ENCODE data around the gene ADGRB2.

The ADGRB2 gene

GRCh38 chr1:31765041-31765467 is 914 bp upstream of the ADGRB2 start:
- Mint-ChIP-seq H3K27ac (no peak overlapping the region), H3K36me3 (no peaks in the 10 kb centered on the region), H3K4me3 (no peak overlapping the region), H3K27me3 (peaks cover 16% of the 10 kb centered on the region), H3K4me1 (peaks cover 47% of the 10 kb centered on the region), H3K9me3 (no peaks in the 10 kb centered on the region)
- ATAC-seq = no peak

- Mint-ChIP-seq H3K4me1 (peaks cover 37% of the 10 kb centered on the region), H3K27me3 (peaks cover 16% of the 10 kb centered on the region), H3K27ac (peak overlapping the region; percentile 2)
Measured at GRCh38 chr1:31763671-31764311, 349 bp downstream of the ADGRB2 start.

GRCh38 chr1:31762726-31763670 is 1.1 kb downstream of the ADGRB2 start:
- Mint-ChIP-seq H3K4me1 (peaks cover 32% of the 10 kb centered on the region), H3K27me3 (peaks cover 16% of the 10 kb centered on the region), H3K27ac (peak overlapping the region; percentile 2), H3K36me3 (no peaks in the 10 kb centered on the region), H3K9me3 (no peaks in the 10 kb centered on the region), H3K4me3 (peak overlapping the region; percentile 69)
- ATAC-seq = peak; percentile 37

More at GRCh38 chr1:31763671-31764311, 349 bp downstream of the ADGRB2 start:
- Mint-ChIP-seq H3K4me3 (peak overlapping the region; percentile 69), H3K9me3 (no peaks in the 10 kb centered on the region), H3K36me3 (no peaks in the 10 kb centered on the region)
- ATAC-seq = peak; percentile 3

- Mint-ChIP-seq H3K27ac (no peak overlapping the region), H3K27me3 (peaks cover 16% of the 10 kb centered on the region)
Measured at GRCh38 chr1:31762323-31762722, 1.8 kb downstream of the ADGRB2 start.

GRCh38 chr1:31761883-31762282 is 2.3 kb downstream of the ADGRB2 start:
- peaks cover 32% of the 10 kb centered on the region for H3K4me1 Mint-ChIP-seq
- H3K27me3 Mint-ChIP-seq = peaks cover 16% of the 10 kb centered on the region
- no peak overlapping the region for H3K27ac Mint-ChIP-seq
- no peak overlapping the region for H3K4me3 Mint-ChIP-seq
- H3K9me3 Mint-ChIP-seq = no peaks in the 10 kb centered on the region
- no peak for ATAC-seq
- H3K36me3 Mint-ChIP-seq = no peaks in the 10 kb centered on the region

More at GRCh38 chr1:31762323-31762722, 1.8 kb downstream of the ADGRB2 start:
- no peaks in the 10 kb centered on the region for H3K9me3 Mint-ChIP-seq
- H3K4me1 Mint-ChIP-seq = peaks cover 32% of the 10 kb centered on the region
- H3K36me3 Mint-ChIP-seq = no peaks in the 10 kb centered on the region
- no peak overlapping the region for H3K4me3 Mint-ChIP-seq
- no peak for ATAC-seq

GRCh38 chr1:31760471-31761470 is 3.4 kb downstream of the ADGRB2 start:
- H3K36me3 Mint-ChIP-seq = no peaks in the 10 kb centered on the region
- peaks cover 16% of the 10 kb centered on the region for H3K27me3 Mint-ChIP-seq
- no peaks in the 10 kb centered on the region for H3K9me3 Mint-ChIP-seq
- H3K27ac Mint-ChIP-seq = peak overlapping the region; percentile 36
- ATAC-seq = peak; percentile 67
- peak overlapping the region; percentile 59 for H3K4me3 Mint-ChIP-seq
- H3K4me1 Mint-ChIP-seq = peaks cover 32% of the 10 kb centered on the region

- no peaks in the 10 kb centered on the region for H3K9me3 Mint-ChIP-seq
- no peak overlapping the region for H3K4me3 Mint-ChIP-seq
- ATAC-seq = no peak
- H3K27ac Mint-ChIP-seq = no peak overlapping the region
- no peaks in the 10 kb centered on the region for H3K36me3 Mint-ChIP-seq
- H3K4me1 Mint-ChIP-seq = peaks cover 24% of the 10 kb centered on the region
- peaks cover 16% of the 10 kb centered on the region for H3K27me3 Mint-ChIP-seq
Measured at GRCh38 chr1:31759298-31760023, 4.7 kb downstream of the ADGRB2 start.

GRCh38 chr1:31758823-31759222 is 5.3 kb downstream of the ADGRB2 start:
- H3K4me3 Mint-ChIP-seq = no peak overlapping the region
- no peaks in the 10 kb centered on the region for H3K36me3 Mint-ChIP-seq
- no peak for ATAC-seq
- peaks cover 16% of the 10 kb centered on the region for H3K27me3 Mint-ChIP-seq
- H3K27ac Mint-ChIP-seq = no peak overlapping the region
- no peaks in the 10 kb centered on the region for H3K9me3 Mint-ChIP-seq
- peaks cover 24% of the 10 kb centered on the region for H3K4me1 Mint-ChIP-seq

GRCh38 chr1:31757989-31758388 is 6.2 kb downstream of the ADGRB2 start:
- ATAC-seq = no peak
- Mint-ChIP-seq H3K27me3 (peaks cover 9% of the 10 kb centered on the region), H3K4me3 (no peak overlapping the region), H3K4me1 (peaks cover 16% of the 10 kb centered on the region), H3K9me3 (no peaks in the 10 kb centered on the region), H3K36me3 (no peaks in the 10 kb centered on the region), H3K27ac (no peak overlapping the region)

- no peak for ATAC-seq
- Mint-ChIP-seq H3K4me3 (no peak overlapping the region), H3K9me3 (no peaks in the 10 kb centered on the region), H3K27ac (no peak overlapping the region), H3K4me1 (peaks cover 13% of the 10 kb centered on the region), H3K27me3 (peaks cover 1% of the 10 kb centered on the region), H3K36me3 (no peaks in the 10 kb centered on the region)
Measured at GRCh38 chr1:31757204-31757679, 6.9 kb downstream of the ADGRB2 start.

- Mint-ChIP-seq H3K36me3 (no peaks in the 10 kb centered on the region), H3K27ac (no peak overlapping the region), H3K27me3 (no peaks in the 10 kb centered on the region), H3K4me1 (peaks cover 16% of the 10 kb centered on the region), H3K9me3 (no peaks in the 10 kb centered on the region), H3K4me3 (no peak overlapping the region)
- ATAC-seq = no peak
Measured at GRCh38 chr1:31756578-31756977, 7.6 kb downstream of the ADGRB2 start.

- H3K27ac Mint-ChIP-seq = no peak overlapping the region
- ATAC-seq = no peak
- H3K4me3 Mint-ChIP-seq = no peak overlapping the region
- H3K9me3 Mint-ChIP-seq = no peaks in the 10 kb centered on the region
- H3K4me1 Mint-ChIP-seq = peaks cover 16% of the 10 kb centered on the region
- no peaks in the 10 kb centered on the region for H3K27me3 Mint-ChIP-seq
- H3K36me3 Mint-ChIP-seq = no peaks in the 10 kb centered on the region
Measured at GRCh38 chr1:31755850-31756492, 8.2 kb downstream of the ADGRB2 start.

- no peaks in the 10 kb centered on the region for H3K9me3 Mint-ChIP-seq
- ATAC-seq = no peak
- no peak overlapping the region for H3K27ac Mint-ChIP-seq
Measured at GRCh38 chr1:31755197-31755611, 8.9 kb downstream of the ADGRB2 start.

GRCh38 chr1:31754397-31754796 is 9.7 kb downstream of the ADGRB2 start:
- no peak overlapping the region for H3K27ac Mint-ChIP-seq
- no peaks in the 10 kb centered on the region for H3K27me3 Mint-ChIP-seq
- no peaks in the 10 kb centered on the region for H3K9me3 Mint-ChIP-seq
- ATAC-seq = no peak
- no peak overlapping the region for H3K4me3 Mint-ChIP-seq
- peaks cover 32% of the 10 kb centered on the region for H3K4me1 Mint-ChIP-seq
- H3K36me3 Mint-ChIP-seq = no peaks in the 10 kb centered on the region

More at GRCh38 chr1:31755197-31755611, 8.9 kb downstream of the ADGRB2 start:
- H3K36me3 Mint-ChIP-seq = no peaks in the 10 kb centered on the region
- no peaks in the 10 kb centered on the region for H3K27me3 Mint-ChIP-seq
- H3K4me3 Mint-ChIP-seq = no peak overlapping the region
- H3K4me1 Mint-ChIP-seq = peaks cover 24% of the 10 kb centered on the region

Measured in stimulated activated memory B cell treated with anti-CD40 and anti-IgM and Interleukin-4, amounts not matched to agents 10 μg/mL and 1 μg/mL and 100 μg/mL, for 72 hours (primary cell).